Dendritic cell treated with granulocyte-macrophage colony-stimulating factor and Interleukin-4, amounts not matched to agents 40 ng/mL and 50 ng/mL, for 4 days (primary cell): ENCODE data around the gene ZNF765.
"Not testable (repeated sequence)": the region's sequence is repeated elsewhere in the genome, so short reads cannot be mapped to it uniquely, and the experiment has no call there.

Experiments used
- H3K27ac Mint-ChIP-seq: one replicate; pipeline ENCODE4 v1.8.0; 2022; ENCODE audit warnings: mild to moderate bottlenecking, mixed read lengths
- H3K27me3 Mint-ChIP-seq: one replicate; pipeline ENCODE4 v1.8.0; 2022; ENCODE audit warnings: mild to moderate bottlenecking, mixed read lengths
- H3K36me3 Mint-ChIP-seq: one replicate; pipeline ENCODE4 v1.8.0; 2022; ENCODE audit warnings: low read depth, mixed read lengths
- H3K4me1 Mint-ChIP-seq: one replicate; pipeline ENCODE4 v1.8.0; 2022; ENCODE audit warnings: low read depth, mixed read lengths
- H3K4me3 Mint-ChIP-seq: one replicate; pipeline ENCODE4 v1.8.0; 2022; ENCODE audit warnings: mild to moderate bottlenecking, moderate library complexity, mixed read lengths
- H3K9me3 Mint-ChIP-seq: one replicate; pipeline ENCODE4 v1.8.0; 2022; ENCODE audit warnings: mixed read lengths
- intact Hi-C: fragments of 100-400 bp; cut with micrococcal nuclease; formaldehyde crosslinking; loops from one replicate; pipeline ENCODE4 v1.15.0; 2022

Gene ZNF765

DNA sequence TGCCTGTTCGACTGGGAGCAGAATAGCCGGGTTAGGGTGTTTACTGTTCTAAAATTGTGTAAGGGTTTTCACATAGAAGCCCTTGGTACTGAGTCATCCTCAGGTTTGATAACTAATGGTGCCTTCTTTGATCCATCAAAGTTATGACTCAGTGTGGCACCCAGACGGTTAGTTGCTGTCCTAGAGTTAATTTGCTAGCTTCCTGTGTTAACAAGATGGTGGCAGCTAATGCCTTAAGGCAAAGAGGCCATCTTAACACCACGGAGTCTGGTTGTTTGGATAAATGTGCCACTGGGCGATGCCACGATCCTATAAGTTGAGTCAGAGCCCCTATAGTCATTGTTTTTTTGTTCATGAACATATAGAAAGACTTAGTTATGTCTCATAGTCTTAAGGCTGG lies 80.5 kb downstream of the ZNF765 start:
- not testable (repeated sequence) for H3K4me1 Mint-ChIP-seq, H3K27me3 Mint-ChIP-seq, H3K27ac Mint-ChIP-seq, H3K4me3 Mint-ChIP-seq
- peaks cover 71% of the 10 kb centered on the region for H3K36me3 Mint-ChIP-seq
- intact Hi-C loops: loop anchor here (1.0 kb wide), 1 partner anchor 37 kb away; no protein-coding TSS in a partner anchor
- peaks cover 56% of the 10 kb centered on the region for H3K9me3 Mint-ChIP-seq
